ENCODE results near the gene MBOAT2. TPM values are rescaled to one million over a fixed set of nuclear protein-coding genes. Genes with fewer than 3 reads are reported as not detected.
A peak's percentile ranks its signal among the peaks of the same experiment; 100 is the strongest.

Gene MBOAT2
- total and polyA plus RNA-seq, 5 donors: 4.5 to 11.0 (median 8.8) TPM

GRCh38 chr2:9017411-9017810 is 13.9 kb upstream of the MBOAT2 start:
- Histone ChIP-seq H3K9me3 (ENCODE audit: control insufficient read depth, low read length) (no peaks in the 10 kb centered on the region), H3K27me3 (ENCODE audit: control insufficient read depth, insufficient read depth) (no peaks in the 10 kb centered on the region), H3K4me3 (ENCODE audit: low read length) (no peak overlapping the region), H3K27ac (ENCODE audit: low read length) (no peak overlapping the region), H3K4me1 (ENCODE audit: control insufficient read depth, insufficient read depth, low read length) (no peaks in the 10 kb centered on the region)
- WGBS: 89% methylated on average over 6 of the region's 6 CpGs
- no peak for ATAC-seq
- intact Hi-C loops (cut with DNase I): no loop called here
- no peak for DNase-seq

GRCh38 chr2:9015998-9016397 is 12.5 kb upstream of the MBOAT2 start:
- Histone ChIP-seq H3K27ac (ENCODE audit: low read length) (no peak overlapping the region), H3K4me3 (ENCODE audit: low read length) (no peak overlapping the region), H3K27me3 (ENCODE audit: control insufficient read depth, insufficient read depth) (no peaks in the 10 kb centered on the region), H3K4me1 (ENCODE audit: control insufficient read depth, insufficient read depth, low read length) (no peaks in the 10 kb centered on the region), H3K9me3 (ENCODE audit: control insufficient read depth, low read length) (no peaks in the 10 kb centered on the region)
- WGBS: 95% methylated on average over 3 of the region's 3 CpGs
- intact Hi-C loops (cut with DNase I): no loop called here
- DNase-seq: no peak
- ATAC-seq: no peak

GRCh38 chr2:9013403-9013802 is 9.9 kb upstream of the MBOAT2 start:
- ATAC-seq (no peak), DNase-seq (no peak)
- Histone ChIP-seq H3K4me1 (ENCODE audit: control insufficient read depth, insufficient read depth, low read length) (no peaks in the 10 kb centered on the region), H3K27ac (ENCODE audit: low read length) (no peak overlapping the region), H3K4me3 (ENCODE audit: low read length) (no peak overlapping the region), H3K27me3 (ENCODE audit: control insufficient read depth, insufficient read depth) (no peaks in the 10 kb centered on the region), H3K9me3 (ENCODE audit: control insufficient read depth, low read length) (no peaks in the 10 kb centered on the region)
- WGBS: 97% methylated on average over 1 of the region's 1 CpG
- intact Hi-C loops (cut with DNase I): no loop called here

- no peaks in the 10 kb centered on the region for H3K4me1 ChIP-seq (ENCODE audit: control insufficient read depth, insufficient read depth, low read length)
- ATAC-seq: no peak
- no peak for DNase-seq
These were observed 7.4 kb upstream of the MBOAT2 start for GRCh38 chr2:9010866-9011265.

GRCh38 chr2:9008951-9009664 is 5.6 kb upstream of the MBOAT2 start:
- intact Hi-C loops (cut with DNase I): no loop called here
- H3K27me3 ChIP-seq (ENCODE audit: control insufficient read depth, insufficient read depth): no peaks in the 10 kb centered on the region
- H3K9me3 ChIP-seq (ENCODE audit: control insufficient read depth, low read length): no peaks in the 10 kb centered on the region
- 63% methylated on average over 1 of the region's 1 CpG for WGBS
- no peak overlapping the region for H3K4me3 ChIP-seq (ENCODE audit: low read length)
- no peak for ATAC-seq
- no peak overlapping the region for H3K27ac ChIP-seq (ENCODE audit: low read length)
- DNase-seq: no peak
- H3K4me1 ChIP-seq (ENCODE audit: control insufficient read depth, insufficient read depth, low read length): no peaks in the 10 kb centered on the region

More at GRCh38 chr2:9010866-9011265, 7.4 kb upstream of the MBOAT2 start:
- H3K27me3 ChIP-seq (ENCODE audit: control insufficient read depth, insufficient read depth): no peaks in the 10 kb centered on the region
- intact Hi-C loops (cut with DNase I): no loop called here
- H3K27ac ChIP-seq (ENCODE audit: low read length): no peak overlapping the region
- no peak overlapping the region for H3K4me3 ChIP-seq (ENCODE audit: low read length)
- WGBS: 49% methylated on average over 1 of the region's 1 CpG
- no peaks in the 10 kb centered on the region for H3K9me3 ChIP-seq (ENCODE audit: control insufficient read depth, low read length)

- Histone ChIP-seq H3K9me3 (ENCODE audit: control insufficient read depth, low read length) (no peaks in the 10 kb centered on the region), H3K27ac (ENCODE audit: low read length) (no peak overlapping the region), H3K4me3 (ENCODE audit: low read length) (no peak overlapping the region), H3K27me3 (ENCODE audit: control insufficient read depth, insufficient read depth) (no peaks in the 10 kb centered on the region), H3K4me1 (ENCODE audit: control insufficient read depth, insufficient read depth, low read length) (no peaks in the 10 kb centered on the region)
- ATAC-seq: no peak
- no peak for DNase-seq
- WGBS: 98% methylated on average over 3 of the region's 3 CpGs
- intact Hi-C loops (cut with DNase I): no loop called here
These were observed 2.9 kb upstream of the MBOAT2 start for GRCh38 chr2:9006368-9006767.

- DNase-seq (no peak), ATAC-seq (no peak)
- H3K4me1 ChIP-seq (ENCODE audit: control insufficient read depth, insufficient read depth, low read length): no peaks in the 10 kb centered on the region
- H3K27ac ChIP-seq (ENCODE audit: low read length): peak overlapping the region; percentile 86
- H3K27me3 ChIP-seq (ENCODE audit: control insufficient read depth, insufficient read depth): no peaks in the 10 kb centered on the region
- 21% methylated on average over 25 of the region's 25 CpGs for WGBS
- peak overlapping the region; percentile 97 for H3K4me3 ChIP-seq (ENCODE audit: low read length)
- intact Hi-C loops (cut with DNase I): no loop called here
- H3K9me3 ChIP-seq (ENCODE audit: control insufficient read depth, low read length): no peaks in the 10 kb centered on the region
These were observed 1.1 kb upstream of the MBOAT2 start for GRCh38 chr2:9004338-9005204.

- H3K4me1 ChIP-seq (ENCODE audit: control insufficient read depth, insufficient read depth, low read length): no peaks in the 10 kb centered on the region
- no peak overlapping the region for H3K27ac ChIP-seq (ENCODE audit: low read length)
- intact Hi-C loops (cut with DNase I): no loop called here
- no peaks in the 10 kb centered on the region for H3K9me3 ChIP-seq (ENCODE audit: control insufficient read depth, low read length)
- ATAC-seq (no peak), DNase-seq (no peak)
- peak overlapping the region; percentile 97 for H3K4me3 ChIP-seq (ENCODE audit: low read length)
- H3K27me3 ChIP-seq (ENCODE audit: control insufficient read depth, insufficient read depth): no peaks in the 10 kb centered on the region
- WGBS: under 1% methylated on average over 25 of the region's 25 CpGs
These were observed 193 bp downstream of the MBOAT2 start for GRCh38 chr2:9003366-9003615.

- H3K4me3 ChIP-seq (ENCODE audit: low read length): peak overlapping the region; percentile 97
- WGBS: 1% methylated on average over 44 of the region's 44 CpGs
- H3K27me3 ChIP-seq (ENCODE audit: control insufficient read depth, insufficient read depth): no peaks in the 10 kb centered on the region
- DNase-seq (peak; percentile 13 to 64 (median 63)), ATAC-seq (peak in 1 of 2 donors; percentile 17)
- no peaks in the 10 kb centered on the region for H3K4me1 ChIP-seq (ENCODE audit: control insufficient read depth, insufficient read depth, low read length)
- intact Hi-C loops (cut with DNase I): no loop called here
- H3K27ac ChIP-seq (ENCODE audit: low read length): no peak overlapping the region
- no peaks in the 10 kb centered on the region for H3K9me3 ChIP-seq (ENCODE audit: control insufficient read depth, low read length)
These were observed 683 bp downstream of the MBOAT2 start for GRCh38 chr2:9002637-9003365.

GRCh38 chr2:9002313-9002636 is 1.2 kb downstream of the MBOAT2 start:
- H3K27ac ChIP-seq (ENCODE audit: low read length): no peak overlapping the region
- no peaks in the 10 kb centered on the region for H3K9me3 ChIP-seq (ENCODE audit: control insufficient read depth, low read length)
- 45% methylated on average over 7 of the region's 7 CpGs for WGBS
- H3K4me3 ChIP-seq (ENCODE audit: low read length): no peak overlapping the region
- H3K27me3 ChIP-seq (ENCODE audit: control insufficient read depth, insufficient read depth): no peaks in the 10 kb centered on the region
- no peaks in the 10 kb centered on the region for H3K4me1 ChIP-seq (ENCODE audit: control insufficient read depth, insufficient read depth, low read length)
- DNase-seq (no peak), ATAC-seq (no peak)
- intact Hi-C loops (cut with DNase I): no loop called here

- H3K4me1 ChIP-seq (ENCODE audit: control insufficient read depth, insufficient read depth, low read length): no peaks in the 10 kb centered on the region
- no peak for ATAC-seq
- no peak overlapping the region for H3K27ac ChIP-seq (ENCODE audit: low read length)
- no peak overlapping the region for H3K4me3 ChIP-seq (ENCODE audit: low read length)
- no peaks in the 10 kb centered on the region for H3K27me3 ChIP-seq (ENCODE audit: control insufficient read depth, insufficient read depth)
- 86% methylated on average over 8 of the region's 8 CpGs for WGBS
- no peaks in the 10 kb centered on the region for H3K9me3 ChIP-seq (ENCODE audit: control insufficient read depth, low read length)
- DNase-seq: no peak
- intact Hi-C loops (cut with DNase I): no loop called here
These were observed 1.7 kb downstream of the MBOAT2 start for GRCh38 chr2:9001778-9002177.
